ENCODE measurements around the gene CCDC117. TPM values are rescaled to one million over a fixed set of nuclear protein-coding genes. Genes with fewer than 3 reads are reported as not detected.

CCDC117 gene
- total RNA-seq, 1 experiment from 2014 or later, result 7.1 TPM

Other genes with a start within 250 kb of the CCDC117 start
- 4.1 and 6.3 TPM in 2 replicates for gene TTC28, start 92.9 kb upstream of the CCDC117 start, total RNA-seq (2014; rRNA removed)
- 21.0 and 23.7 TPM in 2 replicates for gene CHEK2, start 30.9 kb upstream of the CCDC117 start, total RNA-seq (2014; rRNA removed)
- 13.9 and 14.1 TPM in 2 replicates for gene HSCB, start 30.7 kb upstream of the CCDC117 start, total RNA-seq (2014; rRNA removed)
- 125 and 191 TPM in 2 replicates for gene XBP1, start 27.9 kb downstream of the CCDC117 start, total RNA-seq (2014; rRNA removed)
- 8.1 and 9.4 TPM in 2 replicates for gene ZNRF3, start 110.9 kb downstream of the CCDC117 start, total RNA-seq (2014; rRNA removed)

Data from PC-3 (cell line).